GM19351 (cell line): ENCODE measurements around the gene SUMF2.
"Not testable (repeated sequence)": the region's sequence is repeated elsewhere in the genome, so short reads cannot be mapped to it uniquely, and the experiment has no call there.

Experiments
- ATAC-seq: cut with Tn5 transposase; IDR thresholded peaks from one replicate; pipeline ENCODE4 v1.9.1; 2021; ENCODE audit warnings: mild to moderate bottlenecking, moderate library complexity; ENCODE audit not compliant: unreplicated experiment

The SUMF2 gene

DNA sequence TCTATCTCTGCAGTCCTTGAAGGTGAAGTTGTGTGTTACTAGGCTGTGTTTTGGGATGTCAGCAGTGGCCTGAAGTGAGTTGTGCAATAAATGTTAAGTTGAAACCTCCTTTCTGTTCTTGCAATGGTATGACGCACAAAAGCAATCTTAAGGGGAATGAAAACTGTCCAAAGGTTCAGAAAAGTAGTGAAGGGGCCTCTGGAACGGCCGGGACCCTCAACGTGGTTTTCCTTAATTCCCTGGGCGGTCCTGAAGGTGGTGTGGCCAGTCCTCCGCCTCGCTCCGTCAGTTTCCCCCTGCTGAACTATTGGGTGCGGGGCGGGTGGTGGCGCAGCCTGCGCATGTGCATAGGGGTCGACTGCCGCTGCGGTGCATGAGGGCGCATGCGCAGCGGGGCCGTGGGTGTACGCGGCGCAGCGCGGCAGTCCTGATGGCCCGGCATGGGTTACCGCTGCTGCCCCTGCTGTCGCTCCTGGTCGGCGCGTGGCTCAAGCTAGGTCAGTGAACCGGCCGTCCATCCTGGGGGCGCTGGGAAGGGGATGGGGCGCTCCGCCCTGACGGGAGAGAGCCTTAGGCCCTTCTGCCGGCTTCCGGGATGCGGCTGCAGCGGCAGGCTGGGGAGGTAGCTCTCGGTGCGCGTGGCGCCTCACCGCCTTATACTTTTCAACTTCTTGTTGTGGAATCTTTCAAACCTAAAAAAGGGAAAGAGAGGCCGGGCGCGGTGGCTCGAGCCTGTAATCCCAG is at the start of gene SUMF2:
SUMF2 (plus strand) TSS at position 405 of the 744 bp plus-strand sequence; CDS start at position 431, 26 bp downstream.
- peak; percentile 83 for ATAC-seq

DNA sequence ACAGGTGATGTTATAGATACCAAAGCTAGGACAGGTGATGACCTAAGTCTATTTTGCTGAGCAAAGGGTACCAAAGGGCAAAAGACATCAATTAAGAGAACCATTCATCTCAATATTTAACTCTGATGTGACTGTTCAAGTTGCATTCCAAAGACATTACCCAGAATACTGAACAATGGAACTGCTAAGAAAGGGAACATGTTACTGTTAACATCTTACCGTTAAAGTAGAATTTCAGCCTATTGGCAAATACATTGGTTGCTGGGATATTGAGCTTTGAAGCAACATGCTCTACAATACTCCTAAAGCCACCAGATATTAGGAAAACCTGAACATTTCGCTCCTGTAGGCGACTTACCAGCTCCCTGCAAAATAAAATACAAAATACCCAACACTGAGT is 47.1 kb upstream of the SUMF2 start:
- not testable (repeated sequence) for ATAC-seq

GRCh38 chr7:56019501-56019900 is 44.6 kb upstream of the SUMF2 start:
- no peak for ATAC-seq

DNA sequence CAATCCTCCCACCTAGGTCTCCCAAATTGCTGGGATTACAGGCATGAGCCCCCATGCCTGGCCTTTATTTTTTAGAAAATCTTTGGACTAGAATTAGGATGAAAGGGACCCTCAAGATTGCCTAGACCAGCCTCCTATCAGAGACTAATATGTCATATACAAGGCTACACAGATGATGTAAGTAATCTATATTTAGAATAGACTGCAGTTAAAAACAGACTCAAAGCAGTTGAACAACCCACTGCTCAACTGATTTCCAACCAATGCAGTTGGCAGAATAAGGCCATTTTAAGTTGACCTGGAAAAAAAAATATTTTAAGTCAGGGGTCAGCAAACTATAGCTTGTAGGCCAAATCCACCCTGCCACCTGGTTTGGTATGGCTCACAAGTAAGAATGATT is 40.6 kb upstream of the SUMF2 start:
- ATAC-seq = no peak

GRCh38 chr7:56026538-56026937 is 37.5 kb upstream of the SUMF2 start:
- no peak for ATAC-seq

DNA sequence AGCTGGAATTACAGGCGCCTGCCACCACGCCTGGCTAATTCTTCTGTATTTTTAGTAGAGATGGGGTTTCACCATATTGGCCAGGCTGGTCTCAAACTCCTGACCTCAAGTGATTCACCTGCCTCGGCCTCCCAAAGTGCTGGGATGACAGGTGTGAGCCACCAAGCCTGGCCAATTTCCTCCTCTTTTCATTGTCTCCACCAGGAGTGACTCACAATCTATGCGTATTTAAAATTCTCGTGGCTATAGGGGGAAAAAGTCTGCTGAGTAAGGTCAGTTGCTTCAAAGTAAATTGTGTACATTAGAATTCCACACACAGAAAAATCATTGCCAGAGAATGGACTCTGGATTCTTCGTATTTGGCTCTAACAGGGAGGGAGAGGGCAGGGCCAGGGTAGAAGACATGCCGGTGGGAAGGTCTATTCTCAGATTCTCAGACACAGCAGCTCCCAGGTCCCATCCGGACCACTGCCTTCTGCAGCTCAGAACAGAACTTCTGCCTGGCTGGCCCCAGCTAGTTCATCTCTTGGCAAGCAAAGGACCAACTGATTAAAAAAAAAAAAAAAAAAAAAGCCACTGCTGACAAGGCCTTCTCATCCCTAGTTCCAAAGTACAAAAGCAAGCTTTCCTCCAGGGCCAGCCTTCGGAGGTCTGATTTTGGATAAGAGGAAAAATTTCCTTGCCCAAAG is 35.0 kb upstream of the SUMF2 start:
- ATAC-seq = no peak

DNA sequence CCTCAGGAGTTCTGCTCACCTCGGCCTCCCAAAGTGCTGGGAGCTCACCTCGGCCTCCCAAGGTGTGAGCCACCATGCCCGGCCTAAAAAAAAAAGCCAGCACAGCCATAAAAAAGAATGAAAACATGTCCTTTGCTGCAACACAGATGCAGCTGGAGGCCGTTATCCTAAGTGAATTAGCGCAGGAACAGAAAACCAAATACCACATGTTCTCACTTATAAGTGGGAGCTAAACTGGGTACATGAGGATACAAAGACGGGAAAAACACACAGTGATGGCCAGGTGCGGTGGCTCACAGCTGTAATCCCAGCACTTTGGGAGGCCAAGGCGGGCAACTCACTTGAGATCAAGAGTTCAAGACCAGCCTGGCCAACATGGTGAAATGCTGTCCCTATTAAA is 33.7 kb upstream of the SUMF2 start:
- no peak for ATAC-seq

GRCh38 chr7:56031556-56031955 is 32.5 kb upstream of the SUMF2 start:
- ATAC-seq = not testable (repeated sequence)

- ATAC-seq = not testable (repeated sequence)
These were observed 31.5 kb upstream of the SUMF2 start for GRCh38 chr7:56032578-56032977.

DNA sequence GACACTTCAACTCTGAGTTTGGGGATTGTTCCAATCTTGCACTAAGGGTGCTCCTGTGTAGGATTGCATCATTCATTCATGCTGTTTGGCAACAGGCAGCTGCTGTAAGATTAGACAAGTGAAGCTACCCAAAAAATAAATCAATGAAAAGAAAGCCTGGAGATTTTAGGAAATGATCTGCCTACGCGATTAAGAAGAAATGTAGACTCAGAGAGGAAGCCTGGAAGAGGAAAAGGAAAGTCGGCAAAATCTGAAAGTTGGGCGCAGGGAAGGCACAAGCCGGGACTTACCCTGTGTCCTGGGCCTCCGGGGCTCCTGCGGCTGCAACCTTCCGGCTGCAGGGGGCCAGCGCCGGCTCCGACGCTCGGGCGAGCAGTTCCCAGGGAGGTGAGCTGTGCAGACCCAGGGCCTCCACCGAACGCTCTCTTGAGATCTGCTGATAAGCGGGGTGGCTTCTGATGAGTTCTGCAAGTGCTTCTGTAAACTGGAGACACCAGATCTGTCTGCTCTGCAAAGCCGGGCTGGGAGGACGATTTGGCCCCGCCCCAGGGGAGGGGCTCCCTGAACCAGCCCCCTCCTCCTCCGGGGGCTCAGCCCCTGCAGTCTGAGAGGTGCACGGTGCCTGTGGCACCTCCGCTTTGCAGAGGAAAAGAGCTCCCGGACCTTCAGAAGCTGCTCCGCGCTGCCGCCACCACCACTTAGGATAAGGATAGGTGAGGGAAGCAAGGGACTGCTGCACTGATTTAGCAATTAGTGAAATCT is 30.2 kb upstream of the SUMF2 start:
- peak; percentile 95 for ATAC-seq

DNA sequence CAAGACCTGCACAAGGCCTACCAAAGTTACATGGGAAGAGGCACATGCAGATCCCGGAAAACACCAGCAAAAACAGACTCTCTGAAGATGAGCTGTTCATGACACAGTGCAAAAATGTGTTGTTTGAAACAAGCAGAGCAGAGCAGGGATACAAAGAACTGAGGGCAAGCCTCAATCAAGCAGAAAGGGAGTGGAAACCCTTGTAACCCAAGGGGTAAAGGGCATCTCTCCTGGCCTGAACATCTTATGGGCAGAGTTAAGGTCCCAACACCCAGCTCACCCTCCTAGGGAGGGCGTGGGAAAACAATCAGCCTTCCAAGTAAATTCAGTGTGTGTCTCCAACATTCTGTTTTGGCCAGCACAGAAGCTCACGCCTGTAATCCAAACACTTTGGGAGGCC is 23.4 kb upstream of the SUMF2 start:
- ATAC-seq = no peak

GRCh38 chr7:56045758-56046157 is 18.3 kb upstream of the SUMF2 start:
- ATAC-seq = not testable (repeated sequence)

GRCh38 chr7:56046721-56047445 is 17.2 kb upstream of the SUMF2 start:
- no peak for ATAC-seq

- not testable (repeated sequence) for ATAC-seq
These were observed 16.5 kb upstream of the SUMF2 start for GRCh38 chr7:56047446-56048116.

DNA sequence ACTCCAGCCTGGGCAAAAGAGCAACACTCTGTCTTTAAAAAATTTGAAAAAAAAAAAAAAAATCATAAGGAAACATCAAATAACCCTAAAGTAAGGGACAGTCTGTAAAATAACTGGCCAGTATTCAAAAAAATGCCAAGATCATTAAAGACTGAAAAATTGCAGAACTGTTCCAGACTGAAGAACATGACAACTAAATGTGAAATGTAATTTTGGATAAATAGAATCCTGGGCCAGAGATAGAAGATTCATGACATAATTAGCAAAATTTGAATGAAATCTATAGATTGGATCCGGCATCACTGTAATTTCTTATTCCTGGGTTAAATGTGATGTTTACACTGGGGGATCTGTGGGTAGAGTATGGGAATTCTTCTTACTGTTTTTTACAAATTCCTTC is 15.8 kb upstream of the SUMF2 start:
- no peak for ATAC-seq

DNA sequence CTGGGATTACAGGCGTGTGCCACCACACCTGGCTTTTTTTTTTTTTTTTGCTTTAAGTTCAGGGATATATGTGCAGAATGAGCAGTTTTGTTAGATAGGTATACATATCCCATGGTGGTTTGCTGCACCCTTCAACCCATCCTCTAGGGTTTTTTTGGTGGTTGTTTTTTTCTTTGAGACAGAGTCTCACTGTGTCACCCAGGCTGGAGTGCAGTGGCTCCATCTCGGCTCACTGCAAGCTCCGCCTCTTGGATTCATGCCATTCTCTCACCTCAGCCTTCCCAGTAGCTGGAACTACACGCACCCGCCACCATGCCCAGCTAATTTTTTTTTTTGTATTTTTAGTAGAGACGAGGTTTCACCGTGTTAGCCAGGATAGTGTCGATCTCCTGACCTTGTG is 15.3 kb upstream of the SUMF2 start:
- not testable (repeated sequence) for ATAC-seq

DNA sequence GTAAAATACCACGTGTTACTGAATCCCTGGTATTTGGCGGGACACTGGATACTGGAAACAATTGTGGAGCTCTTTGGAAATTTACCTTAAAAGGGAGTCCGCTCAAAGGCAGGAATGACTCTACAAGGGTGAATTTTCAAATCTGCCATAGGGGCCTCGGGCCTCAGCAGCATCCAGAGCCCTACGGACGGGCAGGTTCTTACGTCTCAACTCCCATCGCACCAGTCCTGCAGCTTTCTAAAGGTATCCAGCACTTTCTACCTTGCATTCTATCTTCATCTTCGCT is 13.1 kb upstream of the SUMF2 start:
- ATAC-seq = no peak

GRCh38 chr7:56051339-56052191 is 12.5 kb upstream of the SUMF2 start, which contains the start of the genes CCT6A and PSPH:
Gene CCT6A (plus strand): TSS chr7:56051765. CDS start chr7:56051849, 84 bp downstream.
Gene PSPH (minus strand): TSS chr7:56051444. CDS start chr7:56021212, 30,232 bp downstream.
- ATAC-seq = peak; percentile 93

- no peak for ATAC-seq
These were observed 10.7 kb upstream of the SUMF2 start for GRCh38 chr7:56053379-56053778.

DNA sequence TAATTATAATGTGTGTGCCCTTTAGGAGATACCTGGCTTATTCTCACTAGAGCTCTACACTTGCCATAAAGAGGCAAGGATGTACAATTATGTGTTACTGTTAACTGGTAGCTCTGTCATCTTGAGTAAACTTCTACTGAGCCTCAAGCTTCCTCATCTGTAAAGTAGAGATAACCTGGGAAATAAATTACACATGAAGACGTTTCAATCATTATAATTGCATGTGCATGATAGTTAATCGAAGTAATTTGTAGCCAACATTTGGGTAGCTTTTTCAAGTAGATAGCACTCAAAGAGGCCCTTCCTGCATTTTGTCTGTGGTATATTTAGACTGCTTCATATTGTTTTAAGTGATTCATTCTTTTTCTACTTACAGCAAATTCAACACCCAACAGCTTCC is 10.1 kb upstream of the SUMF2 start:
- ATAC-seq = no peak
